GM21381 (cell line): Measurements from ENCODE around the gene KIAA1671.
A peak's percentile ranks its signal among the peaks of the same experiment; 100 is the strongest.
"Not testable (repeated sequence)": the region's sequence is repeated elsewhere in the genome, so short reads cannot be mapped to it uniquely, and the experiment has no call there.

ENCODE experiments used
- ATAC-seq: cut with Tn5 transposase; IDR thresholded peaks from one replicate; pipeline ENCODE4 v1.9.1; 2021; ENCODE audit warnings: mild to moderate bottlenecking, moderate library complexity; ENCODE audit not compliant: unreplicated experiment

KIAA1671 gene

DNA sequence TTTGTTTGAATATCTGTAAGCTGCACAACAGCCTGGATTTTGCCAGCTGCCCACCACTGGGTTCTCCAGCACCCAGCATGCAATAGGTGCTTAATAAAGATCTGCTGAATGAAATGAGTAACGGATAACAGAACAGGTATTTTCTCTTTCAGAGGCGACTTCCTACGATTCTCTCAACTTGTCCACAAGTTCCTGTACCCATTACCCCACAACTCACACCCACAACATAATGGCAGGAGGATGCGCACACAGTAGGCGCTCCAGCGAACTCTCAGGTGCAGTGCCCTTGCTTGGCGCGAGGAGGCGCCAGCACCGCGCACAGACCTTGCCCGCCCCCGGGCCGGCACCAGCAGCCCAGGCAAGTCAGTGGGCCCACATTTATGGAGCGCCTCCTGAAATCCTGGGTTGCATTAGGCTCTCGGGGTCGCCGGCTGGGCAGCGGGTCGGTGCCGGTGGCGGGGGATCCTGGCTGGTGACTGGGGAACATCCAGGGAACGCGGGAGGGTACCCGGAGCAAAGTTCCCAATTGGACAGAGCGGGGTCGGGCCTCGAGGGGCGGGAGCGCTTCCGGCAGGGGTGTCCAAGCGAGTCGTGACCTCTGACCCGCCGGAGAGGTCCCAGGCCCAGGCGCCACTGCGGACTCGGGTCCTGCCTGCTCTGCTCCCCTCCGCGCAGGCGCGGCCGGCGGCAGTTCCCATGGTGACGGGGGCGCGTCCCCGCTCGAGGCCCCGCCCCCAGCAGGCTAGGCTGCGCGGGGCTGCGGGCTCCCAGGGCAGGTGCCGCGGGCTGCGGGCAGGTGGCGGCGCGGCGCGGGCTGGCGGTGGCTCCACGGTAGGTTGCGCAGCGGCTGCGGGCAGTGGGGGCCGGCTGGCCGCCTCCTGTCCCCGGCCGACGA lies at the start of gene KIAA1671:
Gene KIAA1671, plus strand, starts transcription at position 775 of the 895 bp plus-strand sequence. CDS start 75,284 bp downstream, outside the sequence.
- peak; percentile 73 for ATAC-seq

DNA sequence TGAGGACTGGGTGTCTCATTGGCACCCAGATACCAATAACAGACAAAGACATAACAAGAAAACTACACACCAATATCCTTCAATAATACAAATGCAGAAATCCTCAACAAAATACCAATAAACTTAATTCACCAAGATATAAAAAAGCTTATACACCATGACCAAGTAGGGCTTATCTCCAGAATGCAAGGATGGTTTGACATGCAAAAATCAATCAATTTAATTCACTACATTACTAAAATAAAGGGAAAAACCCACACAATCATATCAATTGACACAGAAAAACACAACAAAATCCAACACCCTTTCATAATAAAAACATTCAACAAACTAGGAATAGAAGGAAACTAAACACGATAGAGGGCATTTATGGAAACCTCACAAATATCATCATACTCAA lies 46.6 kb upstream of the KIAA1671 start:
- no peak for ATAC-seq

DNA sequence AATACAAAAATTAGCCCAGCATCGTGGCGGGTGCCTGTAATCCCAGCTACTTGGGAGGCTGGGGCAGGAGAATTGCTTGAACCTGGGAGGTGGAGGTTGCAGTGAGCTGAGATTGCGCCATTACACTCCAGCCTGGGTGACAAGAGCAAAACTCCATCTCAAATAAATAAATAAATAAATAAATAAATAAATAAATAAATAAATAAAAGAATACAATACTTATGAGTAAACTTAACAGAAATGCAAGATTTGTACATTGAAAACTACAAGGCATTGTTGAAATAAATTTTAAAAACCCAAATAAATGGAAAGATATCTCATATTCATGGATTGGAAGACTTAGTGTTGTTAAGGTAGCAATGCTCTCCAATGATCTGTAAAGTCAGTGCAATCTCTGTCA lies 45.4 kb upstream of the KIAA1671 start:
- ATAC-seq, result not testable (repeated sequence)

DNA sequence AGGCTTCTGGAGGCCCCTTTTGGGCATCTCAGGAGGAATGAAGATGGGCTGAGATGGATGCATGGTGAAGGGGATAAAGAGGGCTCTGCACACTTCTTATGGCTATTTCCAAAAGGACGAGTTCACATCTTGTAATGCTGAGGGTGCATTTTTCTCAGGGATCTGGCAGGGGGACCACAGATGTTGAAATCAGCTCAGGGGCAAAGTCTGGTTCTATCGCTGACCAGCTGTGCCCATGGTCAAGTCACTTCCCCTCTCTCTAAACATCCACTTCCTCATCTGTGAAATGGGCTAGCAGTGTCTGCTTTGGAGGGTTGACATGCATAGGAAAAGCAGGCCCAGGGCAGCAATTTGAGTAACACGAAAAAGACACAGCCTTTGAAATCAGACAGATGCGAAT lies 32.5 kb upstream of the KIAA1671 start:
- no peak for ATAC-seq

DNA sequence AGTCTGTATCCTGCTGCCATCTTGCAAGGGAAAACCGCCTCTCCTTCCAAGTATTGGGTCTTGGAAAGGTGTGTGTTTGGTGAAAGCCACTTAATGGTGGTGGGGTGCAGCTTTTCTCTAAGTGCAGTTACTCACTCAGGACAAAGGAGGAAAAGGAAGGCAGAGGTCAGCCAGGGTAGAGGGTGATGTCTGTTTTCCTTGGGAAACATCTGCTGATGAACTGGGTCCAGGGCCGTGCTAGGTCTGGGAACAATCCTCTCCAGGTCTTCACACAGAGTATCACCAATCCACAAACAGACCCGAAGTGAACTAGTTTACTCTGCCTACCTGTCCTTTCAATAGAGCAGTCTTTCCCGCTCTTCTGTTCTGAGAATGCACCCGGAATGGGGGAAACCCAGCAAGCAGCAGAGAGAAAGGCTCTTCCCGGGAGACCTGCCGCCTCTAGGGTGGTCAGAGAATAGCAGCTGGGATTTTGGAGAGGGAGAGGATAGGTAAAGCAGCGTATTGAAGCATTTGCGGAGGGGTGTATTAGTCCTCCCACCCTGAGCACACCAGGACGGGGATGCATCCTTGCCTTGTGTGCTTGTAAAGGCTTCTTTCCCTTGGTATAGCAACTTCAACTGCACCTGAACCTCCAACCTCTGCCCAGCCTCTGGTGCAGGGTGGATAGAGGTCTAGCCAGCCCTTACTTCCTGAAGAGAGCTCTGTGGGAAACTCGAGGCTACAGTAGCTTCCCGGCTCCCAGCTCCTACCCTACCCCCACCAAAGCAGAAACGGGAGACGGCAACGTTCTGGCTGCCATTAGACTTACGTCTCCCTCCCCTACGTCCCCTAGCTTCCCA lies 26.7 kb upstream of the KIAA1671 start:
- ATAC-seq, result no peak

DNA sequence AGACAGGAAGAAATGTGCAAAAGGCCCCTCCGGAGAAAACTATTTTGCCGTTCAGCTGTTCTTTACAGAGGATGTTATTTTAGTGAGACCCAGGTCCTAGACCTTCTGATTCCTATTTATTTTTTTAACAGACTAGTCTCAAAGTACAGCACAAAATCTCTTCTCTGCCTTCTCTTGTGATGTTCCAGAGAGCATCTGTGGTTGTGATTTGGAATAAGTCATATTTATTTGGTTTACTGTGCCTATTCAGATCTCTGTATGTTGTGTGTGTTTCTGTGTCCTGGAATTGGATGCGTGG lies 26.1 kb upstream of the KIAA1671 start:
- ATAC-seq, result no peak

DNA sequence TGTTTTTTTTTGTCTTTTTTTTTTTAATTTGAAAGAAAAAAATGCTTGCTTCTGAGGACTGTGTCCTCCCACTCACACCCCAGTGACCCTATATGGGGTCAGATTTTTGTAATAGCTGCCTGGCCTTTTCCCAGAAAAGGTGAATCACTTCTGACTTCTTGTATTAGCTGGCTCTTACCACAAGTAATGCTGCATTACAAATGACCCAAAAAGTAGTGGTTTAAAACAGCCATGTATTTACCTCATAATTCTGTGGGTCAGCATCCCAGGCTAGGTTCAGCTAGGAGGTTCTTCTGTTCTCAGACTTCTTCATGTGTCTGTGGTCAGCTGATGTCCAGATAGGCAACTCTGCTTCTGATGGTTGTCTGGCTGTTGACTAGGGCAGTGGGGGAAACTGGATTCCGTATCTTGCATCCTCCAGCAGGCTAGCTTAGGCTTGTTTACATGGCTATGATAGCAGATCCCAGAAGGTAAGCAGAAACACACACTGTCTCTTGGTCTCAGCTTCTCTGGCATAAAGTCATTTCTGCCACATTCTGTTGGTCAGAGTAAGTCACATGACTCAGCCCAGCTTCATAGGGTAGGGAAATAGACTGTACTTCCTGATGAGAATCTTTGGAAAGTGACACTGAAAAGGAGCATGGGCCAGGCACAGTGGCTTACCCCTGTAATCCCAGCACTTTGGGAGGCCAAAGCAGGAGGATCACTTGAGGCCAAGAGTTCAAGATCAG lies 25.5 kb upstream of the KIAA1671 start:
- ATAC-seq, result no peak

DNA sequence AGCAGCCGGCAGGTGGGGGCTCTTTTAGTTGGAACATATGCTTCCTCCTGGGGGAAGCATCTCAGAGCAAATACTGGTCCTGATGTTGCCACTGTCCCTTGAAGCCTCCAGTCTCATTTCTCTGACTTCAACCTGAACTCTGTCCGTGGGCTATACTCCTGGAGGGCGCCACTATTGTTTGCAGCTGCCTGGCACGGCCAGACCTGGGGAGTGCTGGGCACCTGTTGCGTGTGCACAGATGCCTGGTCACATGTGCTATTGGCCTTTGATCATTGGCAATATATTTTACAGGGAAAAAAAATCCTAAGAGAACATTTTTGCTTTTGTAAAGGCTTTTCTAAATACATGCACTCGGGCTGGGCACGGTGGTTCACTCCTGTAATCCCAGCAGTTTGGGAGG lies 24.2 kb upstream of the KIAA1671 start:
- ATAC-seq, result no peak

DNA sequence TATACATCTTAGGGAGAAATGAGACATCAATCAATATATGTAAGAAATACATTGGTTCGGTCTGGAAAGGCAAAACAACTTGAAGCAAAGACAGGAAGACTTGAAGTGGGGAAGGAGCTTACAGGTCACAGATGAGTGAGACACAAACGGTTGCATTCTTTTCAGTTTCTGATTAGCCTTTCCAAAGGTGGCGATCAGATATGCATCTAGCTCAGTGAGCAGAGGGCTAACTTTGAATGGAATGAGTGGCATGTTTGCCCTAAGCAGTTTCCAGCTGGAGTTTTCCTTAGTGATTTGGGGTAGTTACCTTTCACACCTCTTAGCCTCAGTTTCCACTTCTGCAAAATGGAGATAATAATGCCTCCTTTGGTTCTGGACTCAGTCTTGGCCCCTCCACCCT lies 21.8 kb upstream of the KIAA1671 start:
- no peak for ATAC-seq

DNA sequence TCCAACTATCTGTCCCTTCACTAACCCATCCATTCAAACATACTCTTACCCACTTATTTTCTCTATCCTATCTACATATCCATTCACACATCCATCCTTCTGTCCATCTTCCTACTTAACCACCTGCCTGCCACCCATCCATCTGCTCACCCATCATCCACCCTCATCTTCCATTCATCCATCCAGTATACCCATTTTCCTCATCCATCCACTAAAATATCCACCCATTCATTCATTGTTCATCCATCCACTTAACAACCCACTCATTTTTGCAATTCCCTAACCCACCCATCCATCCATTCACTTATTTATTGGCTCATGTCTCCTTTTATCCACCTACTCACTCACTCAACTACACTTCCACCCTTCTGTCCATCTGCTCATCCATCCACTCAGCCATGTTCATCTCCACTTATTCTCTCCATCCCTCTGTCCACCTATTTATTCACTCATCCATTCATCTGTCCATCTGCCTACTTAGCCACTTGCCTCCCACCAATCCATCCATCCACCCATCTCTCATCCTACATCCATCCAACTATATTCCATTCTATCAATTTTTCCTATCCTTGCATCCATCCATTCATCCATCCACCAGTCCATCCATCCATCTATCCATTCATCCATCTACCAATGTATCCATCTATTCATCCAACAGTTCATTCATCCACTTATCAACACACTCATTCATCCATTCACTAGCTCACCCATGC lies 16.6 kb upstream of the KIAA1671 start:
- ATAC-seq, result no peak

DNA sequence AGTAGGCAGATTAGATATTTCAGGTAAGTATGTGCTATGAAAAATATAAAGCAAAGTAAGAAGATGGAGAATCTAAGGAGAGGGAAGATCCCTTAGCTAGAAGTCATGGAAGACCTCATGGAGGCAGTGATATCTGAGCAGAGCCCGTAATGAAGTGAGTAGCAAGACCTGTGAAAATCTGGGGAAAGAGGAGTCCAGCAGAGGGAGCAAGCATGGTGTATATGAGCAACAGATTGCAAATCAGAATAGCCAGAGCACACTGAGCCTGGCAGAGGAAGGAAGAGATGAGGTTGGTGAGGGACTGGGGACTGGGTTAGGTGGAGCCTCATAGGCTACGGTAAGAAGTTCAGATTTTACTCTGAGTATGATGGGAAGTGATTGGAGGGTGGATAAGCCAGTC lies 15.4 kb upstream of the KIAA1671 start:
- no peak for ATAC-seq

DNA sequence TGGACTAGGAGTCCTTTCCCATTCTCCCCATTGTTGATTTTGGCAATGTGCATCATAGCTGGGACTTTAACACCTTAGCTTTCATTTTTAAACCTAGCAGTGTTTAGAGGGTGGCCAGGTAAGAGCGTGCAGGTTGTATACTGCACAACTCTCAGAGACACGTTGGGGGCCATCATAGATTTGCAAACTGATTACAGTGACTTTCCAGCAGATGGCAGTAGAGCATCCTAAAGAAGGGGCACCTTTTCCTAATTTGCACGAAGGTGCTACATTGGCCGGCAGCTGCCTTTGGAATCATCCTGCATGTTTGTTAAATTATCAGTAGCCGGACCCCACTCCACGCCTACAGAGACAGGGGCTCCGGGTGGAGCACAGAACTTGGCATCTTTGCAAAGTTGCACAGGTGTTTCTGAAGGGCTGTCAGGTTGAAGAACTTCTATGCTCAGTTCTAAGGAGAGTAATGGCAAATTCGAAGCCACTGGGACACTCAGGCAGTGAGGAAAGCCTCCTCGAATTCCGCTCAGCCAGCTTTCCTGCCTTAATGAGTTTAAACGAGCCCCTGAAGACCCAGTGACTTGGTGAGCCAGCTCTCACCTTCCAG lies 13.7 kb upstream of the KIAA1671 start:
- ATAC-seq, result no peak

DNA sequence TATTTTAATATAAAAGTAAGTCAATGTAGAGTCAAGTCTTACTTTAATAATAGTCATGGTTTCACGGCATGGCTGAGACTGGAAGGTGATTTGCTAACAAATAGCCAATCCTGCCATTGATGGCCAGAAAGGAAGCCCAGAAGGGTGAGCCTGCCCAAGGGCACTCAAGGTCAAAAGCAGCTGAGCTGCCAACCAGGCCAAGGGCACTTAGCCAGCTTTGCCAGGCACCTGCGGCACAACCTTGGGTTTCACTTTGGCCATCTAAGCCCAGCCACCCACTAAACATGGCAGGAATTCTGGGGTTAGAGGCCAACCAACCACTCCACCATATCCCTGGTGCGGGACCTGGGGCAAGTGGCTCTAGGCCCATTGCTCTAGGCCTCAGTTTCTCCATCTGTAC lies 10.2 kb upstream of the KIAA1671 start:
- ATAC-seq, result no peak

DNA sequence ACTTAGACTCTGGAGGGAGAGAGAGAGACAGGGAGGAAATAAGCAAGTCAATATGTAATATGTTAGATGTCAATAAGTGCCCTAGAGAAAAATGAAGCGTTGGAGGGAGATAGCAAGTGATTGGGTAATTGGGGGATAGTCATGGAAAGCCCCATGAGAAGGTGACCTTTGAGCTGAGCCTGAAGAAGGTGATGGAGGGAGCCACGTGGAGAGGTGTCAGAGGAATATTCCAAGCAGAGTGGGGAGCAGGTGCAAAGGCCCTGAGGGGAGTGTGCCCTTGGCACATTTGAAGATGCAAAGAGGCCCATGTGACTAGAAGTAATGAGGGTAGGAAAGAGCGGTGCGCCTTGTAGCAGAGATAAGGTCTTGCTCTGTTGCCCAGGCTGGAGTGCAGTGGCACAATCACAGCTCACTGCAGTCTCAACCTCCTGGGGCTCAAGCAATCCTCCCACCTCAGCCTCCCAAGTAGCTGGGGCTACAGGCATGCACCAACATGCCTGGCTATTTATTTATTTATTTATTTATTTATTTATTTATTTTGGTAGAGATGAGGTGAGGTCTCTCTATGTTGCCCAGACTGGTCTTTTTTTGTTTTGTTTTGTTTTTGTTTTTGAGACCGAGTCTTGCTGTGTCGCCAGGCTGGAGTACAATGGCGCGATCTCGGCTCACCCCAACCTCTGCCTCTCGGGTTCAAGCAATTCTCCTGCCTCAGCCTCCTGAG lies 8.1 kb upstream of the KIAA1671 start:
- ATAC-seq, result no peak

DNA sequence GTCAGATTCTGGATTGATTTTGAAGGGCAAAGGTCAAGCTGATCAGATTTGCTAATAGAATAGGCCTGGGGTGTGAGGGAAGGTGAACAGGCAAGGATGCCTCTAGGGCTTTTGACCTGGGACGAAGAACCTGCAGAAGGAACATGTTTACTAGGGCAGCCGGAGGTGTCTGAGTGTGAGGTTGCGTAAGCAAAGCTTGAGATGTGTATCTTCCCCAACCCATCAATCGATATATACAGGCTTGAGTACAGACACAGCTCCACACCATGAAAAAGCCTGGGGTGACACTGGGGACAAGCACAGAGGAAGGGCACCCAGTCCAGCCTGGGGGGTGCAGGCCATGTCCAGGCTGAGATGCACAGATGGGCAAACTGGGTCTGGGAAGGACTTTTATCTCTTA lies 7.1 kb upstream of the KIAA1671 start:
- ATAC-seq, result no peak

DNA sequence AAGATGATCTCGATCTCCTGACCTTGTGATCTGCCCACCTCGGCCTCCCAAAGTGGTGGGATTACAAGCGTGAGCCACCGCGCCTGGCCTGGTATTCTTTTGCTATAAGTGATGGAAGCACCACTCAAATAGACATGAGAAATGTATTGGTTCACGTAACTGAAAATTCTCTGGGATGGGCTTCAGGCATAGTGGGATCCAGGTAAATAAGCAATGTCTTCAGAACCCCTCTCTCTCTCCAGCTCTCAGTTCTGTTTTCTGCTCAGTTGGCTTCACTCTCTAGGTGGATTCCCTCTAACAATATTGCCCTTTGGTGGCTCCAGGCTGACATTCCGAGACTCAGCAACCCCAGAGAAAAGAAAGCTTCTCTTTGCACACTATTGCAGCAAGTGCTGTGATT lies 5.1 kb upstream of the KIAA1671 start:
- no peak for ATAC-seq

DNA sequence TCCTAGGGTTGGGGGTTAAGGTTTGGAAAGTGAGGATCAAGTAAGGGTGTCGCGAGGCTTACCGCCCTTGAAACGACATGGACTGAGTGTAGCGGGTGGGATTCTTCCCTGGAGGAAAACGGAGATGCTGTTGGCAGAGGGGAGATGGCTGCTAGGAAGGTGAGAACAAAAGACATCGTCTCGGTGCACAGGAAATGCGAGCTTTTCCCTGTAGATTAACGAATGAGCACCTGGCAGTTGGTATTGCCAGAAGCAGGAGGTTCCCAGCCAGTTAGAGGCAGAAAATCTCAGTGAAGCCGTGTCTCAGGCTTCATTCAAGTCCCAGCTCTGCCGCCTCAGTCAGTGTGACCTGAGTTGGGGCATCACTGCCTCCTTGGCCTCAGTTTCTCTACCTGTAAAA lies 4.6 kb upstream of the KIAA1671 start:
- ATAC-seq, result no peak

DNA sequence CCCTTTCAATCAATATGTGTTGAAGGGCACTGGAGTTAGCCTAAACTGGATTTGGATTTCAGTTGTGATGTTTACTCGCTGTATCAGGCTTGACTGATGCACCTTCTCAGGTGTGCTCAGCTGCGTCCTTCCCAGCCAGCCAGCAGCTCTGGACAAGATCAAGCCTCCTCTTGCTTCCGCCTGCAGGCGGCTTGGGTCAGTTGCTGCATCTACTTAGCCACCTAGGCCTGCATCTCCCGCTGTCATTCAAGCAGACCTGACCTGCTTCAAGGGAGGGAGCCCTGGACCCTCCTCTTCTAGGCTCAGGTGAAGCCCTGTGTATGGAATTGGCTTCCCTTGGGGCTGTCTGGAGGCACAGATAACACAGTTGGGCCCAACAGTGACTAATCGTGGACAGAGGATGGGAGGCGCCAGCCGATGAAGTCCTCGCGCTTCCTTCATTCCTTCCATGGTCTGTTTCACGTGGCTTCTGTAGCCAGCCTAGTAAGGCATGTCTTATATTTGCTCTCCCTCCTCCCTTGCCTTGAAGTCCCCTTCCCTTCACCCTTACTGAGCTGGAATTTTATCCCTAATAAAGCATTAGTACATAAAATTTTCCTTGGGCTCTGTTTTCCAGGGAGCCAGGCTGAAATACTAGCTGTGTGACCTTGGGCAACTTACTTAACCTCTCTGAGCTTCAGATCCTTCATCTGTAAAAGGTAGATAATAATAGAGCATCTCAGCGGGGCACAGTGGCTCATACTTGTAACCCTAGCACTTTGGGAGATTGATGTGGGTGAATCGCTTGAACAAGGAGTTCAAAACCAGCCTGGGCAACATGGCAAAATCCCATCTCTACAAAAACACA lies 3.9 kb upstream of the KIAA1671 start:
- no peak for ATAC-seq
